Posterior vena cava (tissue), 2 donors: Measurements from ENCODE around the gene AKR1B1. TPM values are rescaled to one million over a fixed set of nuclear protein-coding genes. Genes with fewer than 3 reads are reported as not detected.
A peak's percentile ranks its signal among the peaks of the same experiment; 100 is the strongest.

Source experiments
- DNase-seq: peaks from one replicate; pipeline ENCODE4 v3.0.0-alpha.2; 2020; ENCODE audit warnings: low spot score
- intact Hi-C, 2 donors: fragments of 100-400 bp; cut with DNase I; formaldehyde crosslinking; loops; one replicate each; pipeline versions ENCODE4 v1.14.1 to v1.14.2; 2022 to 2023
- total RNA-seq, 2 donors: library from RNA; stranded (reverse); fragmentation: NEBNext Ultra II Directional; extraction: Animal tissue kit (Norgen Biotek cat#: 25700); gene quantifications; one replicate each; pipeline ENCODE4 v1.2.1, GENCODE V29; 2021
- donor health status: DM: yes; HTN: yes; CAD: no.
- donor health status: DM: yes; HTN: yes; CAD: no.

AKR1B1 gene
- total RNA-seq, 2 donors from 2014 or later, result 53.7 to 67.0 TPM

- intact Hi-C loops, result no loop called here
- DNase-seq, result no peak
Measured at GRCh38 chr7:134429481-134429880, 29.4 kb downstream of the AKR1B1 start.

GRCh38 chr7:134428942-134429341 is 30.0 kb downstream of the AKR1B1 start:
- DNase-seq, result no peak
- intact Hi-C loops, result no loop called here

GRCh38 chr7:134427896-134428295 is 31.0 kb downstream of the AKR1B1 start:
- intact Hi-C loops, result no loop called here
- DNase-seq, result no peak

DNA sequence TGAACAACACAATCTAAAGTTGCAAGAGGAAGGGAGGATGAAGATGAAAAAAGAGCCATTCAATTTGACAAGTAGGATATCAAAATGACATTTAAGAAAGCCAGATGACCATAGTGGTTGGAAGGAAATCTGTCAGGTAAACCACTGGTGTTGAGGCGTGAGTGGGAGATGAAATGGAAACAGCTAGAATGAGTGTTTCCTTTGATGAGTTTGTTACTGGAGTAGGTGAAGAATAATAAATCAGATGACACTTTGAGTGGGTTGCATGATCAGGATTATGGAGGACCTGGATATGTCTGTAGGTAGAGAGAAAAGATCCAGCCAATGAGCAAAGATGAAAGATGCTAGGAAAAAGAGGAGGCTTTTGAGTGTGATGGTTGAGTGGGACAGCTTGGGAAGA is 33.1 kb downstream of the AKR1B1 start:
- intact Hi-C loops, result no loop called here
- no peak for DNase-seq

GRCh38 chr7:134422638-134423037 is 36.3 kb downstream of the AKR1B1 start:
- intact Hi-C loops, result no loop called here
- DNase-seq, result no peak

DNA sequence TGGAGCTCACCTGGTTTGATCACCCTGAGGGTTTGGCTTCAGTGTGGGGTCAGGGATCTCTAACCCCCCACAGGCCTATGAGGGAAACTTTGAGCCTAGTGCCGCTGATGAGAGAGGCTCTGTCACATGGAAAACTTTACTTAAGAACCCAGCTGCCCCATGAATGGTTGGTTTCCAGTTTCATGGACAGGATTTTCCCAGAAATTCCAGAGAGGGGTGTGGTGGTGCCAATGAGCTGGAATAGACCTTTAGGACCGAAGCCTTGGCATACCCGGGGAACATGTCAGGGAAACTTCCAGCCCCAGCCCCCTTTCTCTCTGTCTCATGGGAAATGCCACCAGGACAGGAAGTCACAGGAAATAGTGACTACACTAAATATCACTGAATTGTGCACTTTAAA is 36.9 kb downstream of the AKR1B1 start:
- no peak for DNase-seq
- intact Hi-C loops, result no loop called here

DNA sequence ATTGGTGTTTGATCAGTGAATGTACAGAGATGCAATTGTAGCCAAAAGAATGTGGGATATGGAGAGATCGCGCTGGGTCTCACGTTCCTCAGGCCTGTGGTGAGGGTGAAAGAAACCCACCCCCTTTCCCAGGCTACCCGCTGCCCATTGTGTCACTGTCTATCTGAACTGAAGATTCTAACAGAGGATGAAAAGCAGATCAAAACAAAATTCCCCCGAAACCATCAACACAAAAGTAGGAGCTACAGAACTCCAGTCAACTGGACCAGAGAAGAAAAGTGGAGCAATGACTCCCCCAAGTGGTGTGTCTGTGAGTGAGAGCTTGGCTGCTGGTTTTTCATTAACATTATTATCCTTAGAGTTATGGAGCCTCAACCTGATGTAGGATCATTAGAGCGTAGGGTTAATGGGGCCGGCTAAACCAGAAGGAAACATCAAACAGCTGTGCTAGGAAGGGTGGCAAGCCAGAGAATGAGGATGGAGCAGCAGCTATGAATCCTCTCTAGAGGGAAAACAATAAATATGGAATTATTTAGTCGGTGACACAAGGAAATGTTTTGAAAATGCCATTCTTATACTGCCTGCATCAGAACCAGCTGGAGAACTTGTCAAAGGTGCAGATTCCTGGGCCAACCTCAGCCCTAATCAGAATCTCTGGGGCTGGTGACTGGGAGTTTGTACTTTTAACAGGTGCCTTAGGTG is 38.3 kb downstream of the AKR1B1 start:
- intact Hi-C loops, result no loop called here
- no peak for DNase-seq

DNA sequence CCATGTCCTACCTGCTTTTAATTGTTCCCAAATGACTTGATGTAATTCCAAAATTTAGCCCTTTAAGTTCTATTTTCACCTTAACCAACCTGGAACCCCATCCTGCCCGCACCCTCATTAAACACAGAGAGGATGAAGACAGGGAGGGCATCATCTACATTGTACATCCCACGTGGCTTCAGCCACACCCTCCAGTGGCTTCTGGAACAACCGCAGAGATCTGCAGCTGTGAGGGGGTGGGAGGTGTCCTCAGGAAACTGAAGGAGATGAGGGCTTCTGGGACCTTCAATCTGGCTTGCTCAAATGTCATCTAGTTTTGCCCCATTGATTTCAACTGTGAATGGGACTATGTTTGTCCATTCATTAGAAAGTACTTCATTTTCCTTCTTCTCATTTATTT is 39.0 kb downstream of the AKR1B1 start:
- no peak for DNase-seq
- intact Hi-C loops, result no loop called here

GRCh38 chr7:134419085-134419484 is 39.8 kb downstream of the AKR1B1 start:
- intact Hi-C loops, result no loop called here

DNA sequence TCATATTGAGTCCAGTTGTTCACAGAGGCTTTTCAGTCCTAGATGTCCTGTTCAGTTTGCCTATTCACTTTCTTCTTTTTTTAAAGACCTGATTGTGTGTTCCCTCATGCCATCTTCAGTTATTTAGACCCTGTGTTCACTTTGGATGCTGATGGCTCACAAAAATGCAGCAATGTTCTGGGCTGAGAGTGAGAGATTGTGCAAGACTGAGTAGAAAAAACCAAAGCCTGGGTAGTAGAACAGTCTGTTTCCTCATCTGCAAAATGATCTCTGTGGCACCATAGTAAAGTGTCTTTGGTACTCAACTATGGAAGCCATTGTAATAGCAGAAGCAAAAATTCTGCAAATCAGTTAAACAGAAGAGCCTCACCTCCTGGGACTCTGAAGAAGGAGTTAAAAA is 43.2 kb downstream of the AKR1B1 start:
- DNase-seq, result no peak
- intact Hi-C loops, result no loop called here

More at GRCh38 chr7:134419085-134419484, 39.8 kb downstream of the AKR1B1 start:
- DNase-seq, result no peak

- intact Hi-C loops, result no loop called here
- DNase-seq, result no peak
Measured at GRCh38 chr7:134414109-134414508, 44.8 kb downstream of the AKR1B1 start.

DNA sequence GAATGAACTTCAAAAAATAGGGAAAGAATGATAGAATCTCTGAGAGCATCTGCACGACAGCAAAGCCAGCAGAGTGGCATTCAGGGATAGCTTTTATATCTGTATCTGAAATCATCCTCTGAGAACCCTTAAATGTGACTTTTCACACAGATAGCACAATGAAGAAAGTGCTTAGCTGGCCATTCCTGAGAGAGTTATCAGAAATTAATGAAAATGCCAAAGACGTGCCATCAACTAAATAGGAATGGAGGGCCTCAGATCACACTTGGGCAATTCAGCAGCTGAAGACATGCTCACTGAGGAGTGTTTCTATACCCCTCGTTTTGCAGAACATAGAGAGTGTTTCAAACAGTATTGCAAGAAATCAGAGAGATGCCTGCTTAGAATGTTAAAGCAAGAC is 51.6 kb downstream of the AKR1B1 start:
- intact Hi-C loops, result no loop called here

GRCh38 chr7:134406431-134406830 is 52.5 kb downstream of the AKR1B1 start:
- no peak for DNase-seq
- intact Hi-C loops, result no loop called here

More for the DNA sequence above, 51.6 kb downstream of the AKR1B1 start:
- no peak for DNase-seq

GRCh38 chr7:134405299-134405698 is 53.6 kb downstream of the AKR1B1 start:
- intact Hi-C loops, result no loop called here
- peak; percentile 25 for DNase-seq

DNA sequence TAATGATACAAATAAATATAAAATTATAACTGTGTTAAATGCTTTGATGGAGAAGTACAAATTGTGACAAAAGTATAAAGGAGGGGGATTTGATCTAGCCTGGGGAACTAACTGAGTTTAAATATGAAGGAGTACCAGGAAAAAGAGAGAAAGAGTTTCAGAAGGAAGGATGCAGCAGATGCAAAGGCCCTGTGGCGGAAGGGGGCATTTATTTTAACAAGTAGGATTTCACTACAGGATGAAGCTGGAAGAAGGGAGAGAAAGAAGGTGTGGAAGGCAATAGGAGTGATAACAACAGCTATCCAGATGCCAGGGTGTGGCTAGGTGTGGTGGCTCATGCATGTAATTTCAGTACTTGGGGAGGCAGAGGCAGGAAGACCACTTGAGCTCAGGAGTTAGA is 55.8 kb downstream of the AKR1B1 start:
- DNase-seq, result peak; percentile 4
- intact Hi-C loops, result no loop called here

- intact Hi-C loops, result no loop called here
- peak; percentile 3 for DNase-seq
Measured at GRCh38 chr7:134400859-134401258, 58.0 kb downstream of the AKR1B1 start.

- no peak for DNase-seq
- intact Hi-C loops, result no loop called here
Measured at GRCh38 chr7:134396031-134396430, 62.9 kb downstream of the AKR1B1 start.

DNA sequence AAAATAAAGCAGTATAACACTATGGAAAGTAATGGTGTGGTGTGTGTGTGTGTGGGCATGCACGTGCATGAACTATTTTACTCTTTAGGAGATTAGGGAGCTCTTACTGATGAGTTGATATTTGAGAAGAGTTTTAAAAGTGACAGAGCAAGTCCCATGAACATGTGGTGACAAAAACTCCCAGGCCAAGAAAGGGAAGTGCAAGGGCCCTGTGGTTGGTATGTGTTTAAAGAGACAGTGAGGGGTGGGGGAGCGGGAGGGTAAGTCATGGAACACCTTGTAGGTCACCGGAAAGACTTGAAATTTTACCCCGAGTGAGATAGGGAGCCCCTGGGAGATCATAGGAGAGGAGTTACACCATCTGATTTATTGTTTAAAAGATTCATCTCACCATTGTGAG is 63.3 kb downstream of the AKR1B1 start:
- intact Hi-C loops, result no loop called here
- no peak for DNase-seq

DNA sequence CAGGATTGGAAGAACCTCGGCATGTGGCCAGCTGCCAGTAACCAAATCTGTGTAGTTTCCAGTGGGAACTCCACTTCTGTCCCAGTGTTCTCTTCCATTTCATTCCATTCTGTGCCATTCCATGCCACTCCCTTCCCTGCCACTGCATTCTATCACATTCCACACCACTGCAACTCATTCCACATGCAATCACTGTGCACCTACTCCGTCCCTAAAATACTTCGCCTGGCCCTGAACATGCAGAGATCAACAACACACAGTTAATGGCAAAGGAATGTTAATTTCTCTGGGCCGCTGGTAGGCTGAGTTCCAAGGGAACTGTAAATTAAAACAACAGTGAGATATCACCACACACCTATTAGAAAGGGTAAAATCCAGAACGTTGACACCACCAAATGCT is 64.8 kb downstream of the AKR1B1 start:
- intact Hi-C loops, result no loop called here
- no peak for DNase-seq
